DOHH2 (cell line): ENCODE results near the gene PLPP3.

Experiments
- CTCF ChIP-seq: fragments of 200-600 bp; sonication (generic); IDR thresholded peaks from one replicate; pipeline ENCODE4 v1.5.1; 2014; ENCODE audit warnings: antibody characterized with exemption, mild to moderate bottlenecking, low read depth, low read length; ENCODE audit not compliant: poor library complexity, severe bottlenecking
- EZH2phosphoT487 ChIP-seq: fragments of 200-600 bp; sonication (generic); IDR thresholded peaks from 2 replicates; pipeline ENCODE4 v1.6.1; 2017; ENCODE audit warnings: borderline replicate concordance, mild to moderate bottlenecking, antibody characterized with exemption, low read length, moderate library complexity, mixed read lengths

GRCh38 chr1:56462209-56462608 lies 117.2 kb downstream of the PLPP3 start:
- no peak for TF ChIP-seq CTCF
- no peak for TF ChIP-seq EZH2phosphoT487
